Measurements from ENCODE around the gene RSAD2.

DNA sequence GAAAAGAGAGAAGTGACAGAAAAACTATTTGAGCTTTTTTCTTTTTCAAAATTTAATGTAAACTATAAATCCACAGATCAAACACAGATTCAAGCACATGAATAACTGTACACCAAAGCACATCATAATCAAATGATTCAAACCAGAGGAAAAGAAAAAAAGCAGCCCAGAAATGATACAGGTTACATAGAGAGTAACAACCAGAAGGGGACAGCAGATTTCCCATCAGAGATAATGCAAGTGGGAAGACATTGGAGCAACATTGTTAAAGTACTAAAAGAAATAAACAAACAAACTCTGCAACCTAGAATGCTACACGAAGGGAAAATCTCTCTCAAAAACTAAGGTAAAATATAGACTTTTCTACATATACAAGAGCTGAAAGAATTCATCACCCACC lies 46.3 kb upstream of the RSAD2 start:
- TF ChIP-seq, protein P1, sequence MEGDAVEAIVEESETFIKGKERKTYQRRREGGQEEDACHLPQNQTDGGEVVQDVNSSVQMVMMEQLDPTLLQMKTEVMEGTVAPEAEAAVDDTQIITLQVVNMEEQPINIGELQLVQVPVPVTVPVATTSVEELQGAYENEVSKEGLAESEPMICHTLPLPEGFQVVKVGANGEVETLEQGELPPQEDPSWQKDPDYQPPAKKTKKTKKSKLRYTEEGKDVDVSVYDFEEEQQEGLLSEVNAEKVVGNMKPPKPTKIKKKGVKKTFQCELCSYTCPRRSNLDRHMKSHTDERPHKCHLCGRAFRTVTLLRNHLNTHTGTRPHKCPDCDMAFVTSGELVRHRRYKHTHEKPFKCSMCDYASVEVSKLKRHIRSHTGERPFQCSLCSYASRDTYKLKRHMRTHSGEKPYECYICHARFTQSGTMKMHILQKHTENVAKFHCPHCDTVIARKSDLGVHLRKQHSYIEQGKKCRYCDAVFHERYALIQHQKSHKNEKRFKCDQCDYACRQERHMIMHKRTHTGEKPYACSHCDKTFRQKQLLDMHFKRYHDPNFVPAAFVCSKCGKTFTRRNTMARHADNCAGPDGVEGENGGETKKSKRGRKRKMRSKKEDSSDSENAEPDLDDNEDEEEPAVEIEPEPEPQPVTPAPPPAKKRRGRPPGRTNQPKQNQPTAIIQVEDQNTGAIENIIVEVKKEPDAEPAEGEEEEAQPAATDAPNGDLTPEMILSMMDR (optimal IDR thresholded peaks at IDR 0.05 in 1 of 3, IDR thresholded peaks at IDR 0.05 in 1 of 3, conservative IDR thresholded peaks at IDR 0.05 in 1 of 3; ENCODE audit: extremely low read depth in 1 of 3, insufficient read depth in 2 of 3, low read length in 3 of 3) = no peak
- TF ChIP-seq EZH2 (IDR thresholded peaks at IDR 0.05; ENCODE audit: low read length) = no peak

Measured in keratinocyte (primary cell).